OCI-M1 (cell line): Measurements from ENCODE around the gene KHDRBS1.
"Not testable (repeated sequence)": the region's sequence is repeated elsewhere in the genome, so short reads cannot be mapped to it uniquely, and the experiment has no call there.

ENCODE experiments used
- DNase-seq: peaks from one replicate; lab custom pipeline; 2025; lab: John Stamatoyannopoulos, UW

The KHDRBS1 gene

GRCh38 chr1:32065613-32066488, 52.2 kb downstream of the KHDRBS1 start:
- not testable (repeated sequence) for DNase-seq

DNA sequence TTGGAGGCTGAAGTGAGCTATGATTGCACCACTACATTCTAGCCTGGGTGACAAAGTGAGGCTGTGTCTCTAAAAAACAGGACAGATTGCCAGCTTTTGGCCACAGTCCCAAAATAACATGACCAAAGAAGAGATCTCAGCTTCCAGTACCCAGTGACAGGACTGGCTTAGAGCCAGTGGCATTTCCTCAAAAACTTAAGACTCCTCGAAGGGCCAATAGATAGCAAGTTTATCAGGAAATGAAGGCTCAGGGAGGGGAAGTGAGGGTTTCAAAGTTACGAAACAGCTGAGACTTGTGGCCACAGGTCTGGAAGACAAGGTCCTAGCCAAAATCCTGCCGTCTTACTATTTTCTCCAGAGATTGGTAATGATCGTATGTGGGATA, 52.8 kb downstream of the KHDRBS1 start:
- DNase-seq: peak; percentile 97

- peak; percentile 9 for DNase-seq
Measured at GRCh38 chr1:32068957-32069588, 55.4 kb downstream of the KHDRBS1 start.

- no peak for DNase-seq
Measured at GRCh38 chr1:32071758-32072621, 58.3 kb downstream of the KHDRBS1 start.

DNA sequence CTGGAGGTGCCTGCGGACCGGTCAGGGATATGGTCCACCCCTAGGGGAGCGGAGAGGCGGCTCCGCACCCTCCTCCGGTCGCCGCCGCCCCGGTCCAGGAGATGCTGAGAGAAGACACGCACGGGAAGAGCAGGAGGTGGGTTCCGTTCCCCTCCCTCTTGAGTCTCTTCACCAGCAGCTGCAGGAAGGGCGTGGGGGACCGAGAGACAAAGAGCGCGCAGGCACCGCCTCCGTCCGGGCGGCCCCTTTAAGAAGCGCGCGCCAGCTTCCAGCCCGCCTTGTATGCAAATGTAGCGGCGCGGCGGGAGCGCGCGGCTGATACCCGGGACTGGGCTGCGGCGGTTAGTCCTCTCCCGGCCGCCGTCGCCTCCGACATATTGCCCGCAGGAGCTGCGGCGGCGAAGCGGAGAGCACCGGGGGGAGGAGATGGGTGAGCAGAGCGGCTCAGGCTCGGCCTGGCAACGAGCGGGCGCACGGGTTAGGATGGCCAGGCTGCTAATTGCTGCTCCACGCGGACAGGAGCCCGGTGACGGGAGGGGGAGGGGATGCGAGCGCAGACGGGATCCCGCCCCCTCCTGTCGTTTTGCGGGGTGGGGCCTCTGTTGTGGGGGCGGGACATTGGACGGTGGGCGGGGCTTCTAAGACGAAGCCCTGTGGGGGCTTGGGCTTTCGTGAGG, 59.1 kb downstream of the KHDRBS1 start, which contains the start of gene TMEM39B:
Gene TMEM39B, plus strand, starts transcription at position 318 of the 677 bp plus-strand sequence. Its CDS starts 109 bp downstream, at position 427.
- peak; percentile 96 for DNase-seq

DNA sequence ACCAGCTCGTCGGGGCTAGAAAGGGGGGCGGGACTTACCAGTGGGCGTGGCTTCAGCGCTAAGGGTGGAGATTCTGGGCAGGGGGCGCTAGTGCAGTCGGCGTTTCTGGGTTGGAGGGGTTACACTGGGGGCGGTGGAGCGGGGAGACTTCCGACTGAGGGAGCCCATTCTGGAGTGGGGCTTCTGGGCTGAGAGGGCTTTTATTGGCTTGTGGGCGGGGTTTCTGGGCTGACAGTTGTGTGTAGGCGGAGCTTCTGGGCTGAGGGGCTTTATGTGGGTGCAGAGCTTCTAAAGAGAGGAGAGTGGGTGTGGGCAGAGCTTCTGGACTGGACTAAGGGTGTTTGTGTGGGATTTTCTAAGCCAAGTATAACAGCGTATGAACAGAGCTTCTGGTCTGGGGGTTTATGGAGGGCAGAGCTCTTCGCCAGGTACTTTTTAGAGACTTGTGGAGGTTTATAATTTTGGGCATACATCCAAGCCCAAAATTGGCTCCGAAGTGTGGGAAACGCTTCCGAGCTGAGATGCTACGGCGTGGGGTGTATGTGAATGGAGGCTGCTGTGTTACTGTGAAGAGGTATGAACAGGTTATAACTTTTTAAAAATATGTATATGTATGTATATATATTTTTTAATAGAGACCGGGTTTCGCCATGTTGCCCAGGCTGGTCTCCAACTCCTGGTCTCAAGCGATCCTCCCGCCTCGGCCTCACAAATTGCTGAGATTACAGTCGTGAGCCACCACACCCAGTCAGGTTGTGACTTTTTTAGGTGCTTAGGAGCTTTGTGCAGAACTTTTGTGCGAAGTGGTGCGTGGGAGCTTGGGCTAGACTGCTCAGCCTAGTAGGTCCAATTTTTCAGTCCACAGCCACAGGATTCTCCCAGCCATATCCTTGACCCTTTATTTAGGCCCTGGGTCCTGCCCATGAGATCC, 59.9 kb downstream of the KHDRBS1 start:
- no peak for DNase-seq

DNA sequence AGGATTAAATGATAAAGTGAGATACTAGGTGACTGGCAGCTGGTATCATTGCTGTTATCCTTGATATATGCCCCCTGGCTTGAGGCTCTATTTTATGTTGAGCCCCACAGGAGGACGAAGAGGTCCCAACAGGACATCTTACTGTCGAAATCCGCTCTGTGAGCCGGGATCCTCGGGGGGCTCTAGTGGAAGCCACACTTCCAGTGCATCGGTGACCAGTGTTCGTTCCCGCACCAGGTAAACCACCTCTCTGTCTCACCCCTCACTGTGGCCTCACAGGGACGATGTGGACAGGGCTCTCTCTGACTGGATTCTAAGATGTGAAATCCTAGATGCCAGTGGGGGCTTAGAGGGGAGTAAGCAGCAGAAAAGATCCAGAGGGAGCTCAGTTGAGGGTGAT, 61.2 kb downstream of the KHDRBS1 start:
- no peak for DNase-seq

GRCh38 chr1:32077451-32077850, 63.8 kb downstream of the KHDRBS1 start:
- no peak for DNase-seq

GRCh38 chr1:32082022-32082421, 68.4 kb downstream of the KHDRBS1 start:
- DNase-seq: no peak

DNA sequence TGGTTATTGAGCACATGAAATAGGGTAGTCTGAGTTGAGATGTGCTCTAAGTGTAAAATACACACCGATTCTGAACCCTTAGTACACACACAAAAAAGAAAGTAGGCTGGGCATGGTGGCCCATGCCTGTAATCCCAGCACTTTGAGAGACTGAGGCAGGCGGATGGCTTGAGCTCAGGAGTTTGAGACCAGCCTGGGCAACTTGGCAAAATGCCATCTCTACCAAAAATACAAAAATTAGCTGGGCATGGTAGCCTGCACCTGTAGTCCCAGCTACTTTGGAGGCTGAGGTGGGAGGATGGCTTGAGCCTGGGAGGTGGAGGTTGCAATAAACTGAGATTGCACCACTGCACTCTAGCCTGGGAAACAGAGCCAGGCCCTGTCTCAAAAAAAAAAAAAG, 72.7 kb downstream of the KHDRBS1 start:
- not testable (repeated sequence) for DNase-seq

DNA sequence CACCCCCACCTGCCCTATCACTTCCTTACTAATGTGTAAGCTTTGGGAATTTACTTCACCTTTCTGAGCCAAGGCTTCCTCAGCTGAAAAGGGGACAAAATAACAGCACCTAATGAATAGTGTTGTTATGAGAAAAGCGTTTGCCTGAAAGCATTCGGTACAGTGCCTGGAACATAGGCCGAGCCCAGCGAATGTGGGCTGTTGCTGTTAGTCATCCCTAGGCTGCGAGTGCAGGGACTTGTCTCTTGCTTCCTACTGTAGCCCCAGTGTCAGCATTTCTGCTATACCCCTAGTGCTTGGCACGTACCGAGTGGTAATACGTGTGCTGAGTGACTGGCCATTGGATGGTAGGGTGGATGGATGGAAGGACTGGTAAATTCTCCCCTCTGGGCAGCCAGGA, 77.5 kb downstream of the KHDRBS1 start:
- DNase-seq: no peak

DNA sequence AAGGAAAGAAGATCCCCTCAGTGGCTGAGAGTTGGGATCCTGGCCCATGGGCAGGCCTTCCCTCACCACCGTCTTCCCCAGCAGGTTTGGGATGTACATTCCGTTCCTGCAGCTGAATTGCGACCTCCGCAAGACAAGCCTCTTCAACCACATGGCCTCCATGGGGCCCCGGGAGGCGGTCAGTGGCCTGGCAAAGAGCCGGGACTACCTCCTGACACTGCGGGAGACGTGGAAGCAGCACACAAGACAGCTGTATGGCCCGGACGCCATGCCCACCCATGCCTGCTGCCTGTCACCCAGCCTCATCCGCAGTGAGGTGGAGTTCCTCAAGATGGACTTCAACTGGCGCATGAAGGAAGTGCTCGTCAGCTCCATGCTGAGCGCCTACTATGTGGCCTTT, 77.9 kb downstream of the KHDRBS1 start:
- no peak for DNase-seq
